ENCODE results near the gene EP400. TPM values are rescaled to one million over a fixed set of nuclear protein-coding genes. Genes with fewer than 3 reads are reported as not detected.

The EP400 gene
- total and polyA plus RNA-seq, 2 of the 8 experiments (the other 6 are each of a cell fraction or from before 2014, with no cell fraction given) = 13.1 to 69.7 TPM

DNA sequence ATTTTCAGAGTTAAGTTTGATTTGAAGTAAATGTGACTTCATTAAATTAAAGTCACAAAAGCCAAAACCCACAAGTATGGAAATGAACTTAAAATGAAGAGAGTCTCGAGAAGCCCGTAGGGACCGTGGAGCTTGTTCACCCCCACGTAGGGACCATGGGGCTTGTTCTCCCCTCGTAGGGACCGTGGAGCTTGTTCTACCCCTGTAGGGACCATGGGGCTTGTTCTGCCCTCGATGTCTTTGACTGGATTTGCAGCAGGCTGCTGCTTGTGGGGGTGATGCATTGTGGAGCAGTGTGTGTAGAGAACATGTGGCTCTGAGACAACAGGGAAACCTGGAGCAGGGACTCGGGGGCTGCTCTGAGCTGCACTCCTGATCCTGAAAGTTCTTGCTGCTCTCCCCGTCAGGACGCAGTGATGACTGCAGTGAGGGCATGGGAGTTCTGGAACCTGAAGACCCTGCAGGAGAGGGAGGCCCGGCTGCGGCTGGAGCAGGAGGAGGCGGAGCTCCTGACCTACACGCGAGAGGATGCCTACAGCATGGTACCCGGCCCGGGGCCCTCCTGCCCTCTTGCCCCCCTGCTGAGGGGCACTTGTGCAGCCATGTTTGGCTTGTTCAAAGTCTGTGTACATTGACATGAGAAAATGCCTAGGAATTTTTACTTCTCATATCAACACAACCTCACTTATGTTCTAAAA lies 94.2 kb downstream of the EP400 start:
- H4K5ac ChIP-seq (ENCODE audit: insufficient read length, low read depth, low read length) = no peak overlapping the region
- no peak overlapping the region for H2AK5ac ChIP-seq (ENCODE audit: low read depth, low read length)
- no peak overlapping the region for H3K4me2 ChIP-seq (ENCODE audit: insufficient read depth in 1 of 2, low read depth in 2 of 2, low read length in 2 of 2)
- no peak overlapping the region for H3K14ac ChIP-seq (ENCODE audit: insufficient read length)
- H3K9me3 ChIP-seq (ENCODE audit: insufficient read depth in 2 of 2, low read depth in 1 of 2, low read length in 1 of 2) = no peaks in the 10 kb centered on the region
- H4K20me1 ChIP-seq (replicated peaks in 1 of 2; ENCODE audit: control insufficient read depth in 1 of 2, insufficient read depth in 2 of 2, low read length in 2 of 2) = peaks cover 0 to 2% of the 10 kb centered on the region in 2 experiments
- H3K4me1 ChIP-seq (replicated peaks in 1 of 4; ENCODE audit: control insufficient read depth in 3 of 4, insufficient read depth in 4 of 4, low read length in 3 of 4) = peaks cover 2 to 5% (median 3%) of the 10 kb centered on the region in 4 experiments; a peak in 6 of 7 replicates
- H3K23ac ChIP-seq (ENCODE audit: insufficient read length) = no peak overlapping the region
- H2BK20ac ChIP-seq (ENCODE audit: low read length) = no peak overlapping the region
- H3K36me3 ChIP-seq (ENCODE audit: control insufficient read depth in 2 of 4, insufficient read depth in 4 of 4, low read length in 3 of 4) = peaks cover 11 to 49% (median 36%) of the 10 kb centered on the region in 4 experiments; a peak in 7 of 8 replicates
- no peak overlapping the region for H3K4ac ChIP-seq (replicated peaks; ENCODE audit: insufficient read length, low read depth, low read length)
- 90% methylated on average over 17 of the region's 17 CpGs; no CpG with 5 or more reads in 1 of the 2 experiments for WGBS, 2 experiments (ENCODE audit: extremely low coverage in 1 of 2, insufficient coverage in 1 of 2, insufficient read length in 1 of 2, insufficient replicate concordance in 2 of 2, low coverage in 1 of 2, low lambda C conversion rate in 2 of 2, missing lambda C conversion rate in 1 of 2)
- H2BK5ac ChIP-seq (ENCODE audit: low read depth, low read length) = no peak overlapping the region
- H3K4me3 ChIP-seq (ENCODE audit: extremely low read depth in 1 of 4, insufficient read depth in 2 of 4, low read depth in 3 of 4, low read length in 4 of 4) = no peak overlapping the region
- no peaks in the 10 kb centered on the region; a peak in 1 of 4 replicates for H3K79me2 ChIP-seq (ENCODE audit: control insufficient read depth in 1 of 2, insufficient read depth in 2 of 2, low read length in 2 of 2)
- no peak overlapping the region for H2BK12ac ChIP-seq (ENCODE audit: low read depth, low read length)
- no peaks in the 10 kb centered on the region for H3K27me3 ChIP-seq (replicated peaks in 1 of 4; ENCODE audit: control insufficient read depth in 3 of 4, extremely low read depth in 1 of 4, insufficient read depth in 3 of 4, low read length in 3 of 4)
- FAIRE-seq (no peak), DNase-seq (ENCODE audit: low read depth in 1 of 2, low spot score in 2 of 2) (no peak)
- no peak overlapping the region for H3K9ac ChIP-seq (replicated peaks in 1 of 4; ENCODE audit: extremely low read depth in 1 of 4, low read depth in 3 of 4, low read length in 3 of 4)
- no peaks in the 10 kb centered on the region; the same call in 1 of the 2 replicates for H3K79me1 ChIP-seq (ENCODE audit: low read depth, low read length)
- ChIA-PET POLR2A (ENCODE audit: partially characterized antibody) (interaction anchor here (1.2 kb wide), 1 partner anchor 9 kb away, joined by 3 read pairs; no protein-coding TSS in a partner anchor), CTCF (ENCODE audit: partially characterized antibody) (interaction anchor here (0.5 to 1.7 kb wide), 5 partner anchors 8 to 120 kb away, joined by 3 to 4 read pairs (median 3); no protein-coding TSS in a partner anchor)
- H2BK15ac ChIP-seq (ENCODE audit: low read length) = no peak overlapping the region
- H3K23me2 ChIP-seq (ENCODE audit: low read depth, low read length) = no peaks in the 10 kb centered on the region
- H3K27ac ChIP-seq (ENCODE audit: low read depth, low read length) = no peak overlapping the region
- H3K56ac ChIP-seq (replicated peaks; ENCODE audit: insufficient read length, low read depth, low read length) = no peak overlapping the region
- no peak overlapping the region for H3K18ac ChIP-seq (ENCODE audit: extremely low read depth, low read length)
- H2BK120ac ChIP-seq (replicated peaks; ENCODE audit: low read depth, low read length) = no peak overlapping the region
- no peak overlapping the region for H2AFZ ChIP-seq (ENCODE audit: low read length)
- no peak overlapping the region for H4K91ac ChIP-seq (replicated peaks; ENCODE audit: insufficient read length, low read length)
- H4K8ac ChIP-seq (ENCODE audit: extremely low read depth, insufficient read depth, low read length) = no peak overlapping the region
- TF ChIP-seq CTBP2 (IDR thresholded peaks at IDR 0.05; ENCODE audit: borderline replicate concordance, insufficient read depth, insufficient read length, low read length) (no peak), EGR1 (IDR thresholded peaks at IDR 0.05; ENCODE audit: borderline replicate concordance, low read depth, low read length) (no peak), CREB1 (IDR thresholded peaks at IDR 0.05) (no peak)

Measured in H1 (cell line).